Activated CD8-positive, alpha-beta memory T cell treated with anti-CD3 and anti-CD28 coated beads, Interleukin-2, amount 50 U/mL, for 4 hours (primary cell): ENCODE data around the gene TUBA4A.
"Not testable (repeated sequence)": the region's sequence is repeated elsewhere in the genome, so short reads cannot be mapped to it uniquely, and the experiment has no call there.

ENCODE experiments used
- DNase-seq: peaks from one replicate; pipeline ENCODE4 v3.0.0-alpha.2; 2020

The TUBA4A gene

DNA sequence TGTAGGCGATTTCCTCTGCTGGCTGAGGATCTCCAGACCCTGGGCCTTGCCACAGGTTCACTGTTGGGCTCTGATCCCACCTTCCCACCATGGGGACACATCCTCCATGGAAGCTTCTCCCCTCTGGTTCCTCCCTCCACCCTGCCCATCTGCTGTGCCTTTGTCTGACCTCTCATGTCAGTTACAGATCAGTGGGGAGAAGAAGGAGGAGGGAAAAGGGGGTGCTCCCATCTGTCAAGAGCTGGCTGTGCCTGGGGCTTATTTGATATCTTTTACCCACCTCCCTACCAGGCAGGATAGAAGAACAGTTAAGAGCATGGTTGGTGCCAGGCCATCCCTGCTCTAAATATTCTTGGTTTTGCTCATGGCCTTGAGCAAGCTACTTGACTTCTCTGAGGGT, 13.2 kb upstream of the TUBA4A start:
- no peak for DNase-seq

DNA sequence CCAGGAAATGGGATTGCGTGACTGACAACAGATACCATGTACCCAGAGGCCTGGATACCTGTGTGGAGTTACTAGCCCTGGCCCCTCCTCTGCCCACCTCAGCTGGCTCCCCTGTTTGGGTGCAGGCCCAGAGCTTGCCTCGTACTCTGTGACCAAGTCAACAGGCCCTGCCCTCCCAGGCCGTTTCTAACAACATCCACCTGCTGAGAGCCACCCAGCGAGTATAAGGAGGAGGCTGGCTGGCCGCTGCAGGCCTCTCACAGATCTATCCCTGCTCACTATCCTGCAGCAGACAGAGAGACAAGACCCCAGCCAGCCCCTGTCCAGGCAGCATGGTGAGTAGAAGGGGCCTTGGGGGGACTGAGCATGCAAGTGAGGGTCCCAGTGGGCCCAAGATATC, 12.5 kb upstream of the TUBA4A start:
- DNase-seq, result no peak

DNA sequence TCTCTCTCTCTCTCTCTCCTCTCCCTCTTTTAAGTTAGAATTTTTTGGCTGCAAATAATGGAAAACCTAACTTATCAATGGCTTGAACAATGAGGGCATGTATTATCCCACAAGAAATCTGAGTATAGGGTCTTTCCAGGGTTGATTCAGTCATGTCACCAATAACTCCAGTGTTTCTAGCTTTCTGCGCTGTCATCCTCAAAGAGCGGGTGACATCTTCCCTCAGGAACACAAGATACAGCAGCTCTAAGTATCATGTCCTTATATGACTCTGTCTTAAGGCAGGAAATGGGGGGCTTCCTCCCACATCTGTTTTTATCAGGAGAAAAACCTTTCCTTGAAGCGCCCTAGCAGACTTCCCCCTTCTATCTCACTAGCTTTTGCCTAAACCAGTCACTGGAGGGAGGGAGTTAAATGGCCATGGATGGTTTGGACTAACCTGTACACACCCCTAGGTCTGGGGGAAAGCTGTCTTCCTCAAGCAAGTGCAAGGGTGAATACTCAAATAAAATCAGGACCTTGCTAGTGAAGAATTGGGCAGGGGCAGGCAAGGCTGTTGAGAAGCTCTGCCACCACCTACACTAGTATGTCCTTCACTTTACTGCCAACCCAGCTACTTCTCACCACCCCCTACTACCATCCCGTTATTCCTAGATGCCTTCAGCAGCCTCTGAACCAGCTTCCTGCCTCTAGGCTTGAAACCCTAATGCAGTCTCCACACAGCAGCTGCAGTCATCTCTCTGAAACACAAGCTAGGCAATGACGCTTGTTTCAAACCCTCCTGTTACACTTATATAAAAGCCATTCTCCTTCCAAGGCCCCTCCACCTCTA, 7.5 kb upstream of the TUBA4A start:
- no peak for DNase-seq

DNA sequence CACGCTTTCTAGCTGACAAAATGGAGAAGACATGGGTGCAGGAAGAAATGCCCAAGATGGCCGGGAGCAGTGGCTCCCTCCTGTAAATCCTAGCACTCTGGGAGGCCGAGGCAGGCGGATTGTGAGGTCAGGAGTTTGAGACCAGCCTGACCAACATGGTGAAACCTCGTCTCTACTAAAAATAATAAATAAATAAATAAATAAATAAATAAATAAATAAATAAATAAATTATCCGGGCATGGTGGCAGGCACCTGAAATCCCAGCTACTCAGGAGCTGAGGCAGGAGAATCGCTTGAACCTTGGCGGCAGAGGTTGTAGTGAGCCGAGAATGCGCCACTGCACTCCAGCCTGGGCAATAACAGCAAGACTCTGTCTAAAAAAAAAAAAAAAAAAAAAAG, 5.2 kb upstream of the TUBA4A start:
- not testable (repeated sequence) for DNase-seq

DNA sequence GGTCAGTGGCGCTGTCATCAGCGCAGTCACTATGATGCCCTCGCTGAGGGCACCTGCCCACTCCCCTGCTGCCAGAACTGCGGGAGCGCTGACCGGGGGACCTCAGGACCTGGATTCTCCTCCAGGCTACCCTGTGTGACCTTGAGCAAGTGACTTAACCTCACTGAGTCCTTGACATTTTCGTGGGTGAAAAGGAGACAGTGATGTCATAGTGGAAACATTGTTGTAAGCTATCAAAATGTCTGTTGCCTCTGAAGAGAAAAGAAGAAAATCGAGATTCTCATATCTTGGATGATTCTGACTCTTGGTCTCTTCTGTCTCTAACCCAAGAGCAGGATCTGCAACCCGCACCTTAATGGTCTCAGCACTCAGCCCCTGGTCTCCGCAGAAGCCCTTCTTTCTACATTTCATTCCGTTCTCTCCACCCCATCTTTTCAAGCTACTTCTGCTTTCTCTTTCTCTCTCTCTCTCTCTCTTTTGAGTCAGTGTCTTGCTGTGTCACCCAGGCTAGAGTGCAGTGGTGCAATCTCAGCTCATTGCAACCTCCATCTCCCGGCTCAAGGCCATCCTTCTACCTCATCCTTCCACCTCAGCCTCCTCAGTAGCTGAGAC, 978 bp upstream of the TUBA4A start:
- peak; percentile 39 for DNase-seq

DNA sequence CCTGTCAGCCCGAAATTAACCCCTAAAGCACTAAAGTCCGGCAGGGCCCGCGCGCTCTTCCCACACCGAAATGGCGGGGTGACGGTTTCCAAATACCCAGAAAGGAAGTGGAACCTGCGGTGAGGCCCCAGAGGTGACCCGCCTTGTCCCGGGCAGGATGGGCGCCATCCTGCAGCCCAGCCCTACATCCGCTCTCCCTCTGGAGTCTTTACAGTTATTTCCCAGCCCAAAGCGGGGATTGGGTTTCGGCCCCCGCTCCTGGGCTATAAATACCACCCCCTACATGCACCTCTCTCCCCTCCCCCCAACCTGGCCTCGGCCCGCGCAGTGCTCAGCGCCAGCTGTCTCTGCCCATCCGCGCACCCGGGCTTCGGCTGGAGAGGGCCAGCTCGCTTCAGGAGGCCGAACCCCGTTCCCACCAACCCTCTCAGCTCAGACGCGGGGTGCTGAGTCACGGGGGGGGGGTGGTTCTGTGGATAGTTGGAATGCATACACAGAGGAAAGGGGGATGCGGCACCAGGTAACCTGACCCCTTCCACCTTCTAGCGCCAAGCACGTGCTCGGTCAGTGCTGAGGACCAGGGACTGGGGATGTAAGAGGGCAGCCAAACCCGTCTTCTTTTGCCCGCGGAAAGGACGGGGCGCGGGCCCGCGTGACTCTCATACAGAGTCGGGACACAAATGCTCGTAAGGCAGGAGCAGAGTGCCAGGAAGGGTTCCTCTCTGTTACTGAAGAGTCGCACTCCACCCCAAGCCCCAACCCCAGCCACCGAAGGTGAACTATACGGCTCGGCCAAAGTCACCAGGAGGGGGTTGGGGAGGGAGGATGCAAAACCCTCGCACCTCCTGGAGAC, 592 bp downstream of the TUBA4A start, which contains the start of gene TUBA4B:
TUBA4B (plus strand) TSS at position 344 of the 853 bp plus-strand sequence; CDS start at position 509, 165 bp downstream.
- DNase-seq, result peak; percentile 51

DNA sequence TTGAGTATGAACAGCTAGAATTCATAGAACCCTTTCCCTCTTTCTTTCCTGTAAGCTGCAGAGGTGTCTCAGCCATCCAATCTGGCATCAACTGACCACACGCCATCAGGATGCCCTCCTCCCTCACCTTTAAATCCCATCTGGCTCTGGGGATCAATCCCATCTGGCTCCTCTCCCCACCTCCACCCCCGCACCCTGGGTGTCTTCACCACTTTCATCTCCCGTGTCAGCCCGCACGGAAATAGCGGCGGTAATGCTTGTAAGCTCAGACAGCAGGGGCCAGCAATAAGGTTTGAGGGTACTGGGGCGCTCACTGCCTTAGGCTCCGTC, 1.2 kb downstream of the TUBA4A start:
- DNase-seq, result peak; percentile 44

DNA sequence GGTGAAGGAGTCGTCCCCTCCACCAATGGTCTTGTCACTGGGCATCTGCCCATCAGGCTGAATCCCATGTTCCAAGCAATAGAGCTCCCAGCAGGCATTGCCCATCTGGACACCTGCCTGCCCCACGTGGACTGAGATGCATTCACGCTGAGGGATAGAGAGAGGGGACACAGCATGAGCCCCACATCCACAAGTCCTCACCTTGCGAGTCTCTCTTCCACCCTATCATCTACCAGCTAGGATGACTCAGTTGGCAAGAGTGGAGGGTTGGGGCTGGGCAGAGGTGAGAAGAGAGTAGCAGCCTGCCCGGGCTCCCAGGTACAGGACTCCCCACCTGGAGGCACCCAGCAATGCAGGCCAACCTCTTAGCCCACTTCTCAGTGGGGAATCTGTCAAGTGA, 1.6 kb downstream of the TUBA4A start:
- DNase-seq, result peak; percentile 44

DNA sequence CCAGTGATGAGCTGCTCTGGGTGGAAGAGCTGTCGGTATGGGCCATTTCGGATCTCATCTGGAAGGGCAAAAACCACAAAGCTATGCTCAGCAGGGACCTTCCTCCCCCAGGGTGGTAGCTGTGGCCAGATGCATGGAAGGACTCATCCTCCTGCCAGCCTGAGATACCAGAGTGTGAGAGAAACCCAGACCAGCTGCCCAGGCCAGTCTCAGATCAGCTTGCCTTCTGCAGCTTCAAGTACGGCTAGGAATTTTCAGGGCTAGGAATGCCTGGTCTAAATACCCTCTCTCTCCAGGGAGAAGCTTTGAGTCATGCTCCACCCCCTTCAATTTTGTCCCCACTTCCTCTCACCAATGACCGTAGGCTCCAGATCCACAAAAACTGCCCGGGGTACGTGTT, 2.1 kb downstream of the TUBA4A start:
- DNase-seq, result no peak

DNA sequence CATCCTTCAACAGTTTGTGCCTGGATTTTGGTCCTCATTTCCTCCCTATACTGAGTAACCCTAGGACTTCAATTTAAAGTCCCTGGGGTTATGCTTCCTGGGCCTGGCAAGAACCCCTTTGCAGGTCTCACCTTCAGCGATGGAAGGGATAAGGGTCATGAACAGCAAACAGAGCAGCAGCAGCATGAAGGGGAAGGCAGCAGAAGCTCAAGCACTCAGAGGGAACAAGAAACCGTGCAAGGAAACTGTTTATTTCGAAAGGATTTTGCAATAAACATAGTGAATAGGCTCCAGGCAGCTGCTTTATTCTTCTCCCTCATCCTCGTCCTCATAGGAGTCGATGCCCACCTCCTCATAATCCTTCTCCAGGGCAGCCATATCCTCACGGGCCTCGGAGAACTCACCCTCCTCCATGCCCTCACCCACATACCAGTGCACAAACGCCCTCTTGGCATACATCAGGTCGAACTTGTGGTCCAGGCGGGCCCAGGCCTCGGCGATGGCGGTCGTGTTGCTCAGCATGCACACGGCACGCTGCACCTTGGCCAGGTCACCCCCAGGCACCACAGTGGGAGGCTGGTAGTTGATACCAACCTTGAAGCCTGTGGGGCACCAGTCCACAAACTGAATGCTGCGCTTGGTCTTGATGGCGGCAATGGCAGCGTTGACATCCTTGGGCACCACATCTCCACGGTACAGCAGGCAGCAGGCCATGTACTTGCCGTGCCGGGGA, 3.5 kb downstream of the TUBA4A start:
- DNase-seq, result no peak

DNA sequence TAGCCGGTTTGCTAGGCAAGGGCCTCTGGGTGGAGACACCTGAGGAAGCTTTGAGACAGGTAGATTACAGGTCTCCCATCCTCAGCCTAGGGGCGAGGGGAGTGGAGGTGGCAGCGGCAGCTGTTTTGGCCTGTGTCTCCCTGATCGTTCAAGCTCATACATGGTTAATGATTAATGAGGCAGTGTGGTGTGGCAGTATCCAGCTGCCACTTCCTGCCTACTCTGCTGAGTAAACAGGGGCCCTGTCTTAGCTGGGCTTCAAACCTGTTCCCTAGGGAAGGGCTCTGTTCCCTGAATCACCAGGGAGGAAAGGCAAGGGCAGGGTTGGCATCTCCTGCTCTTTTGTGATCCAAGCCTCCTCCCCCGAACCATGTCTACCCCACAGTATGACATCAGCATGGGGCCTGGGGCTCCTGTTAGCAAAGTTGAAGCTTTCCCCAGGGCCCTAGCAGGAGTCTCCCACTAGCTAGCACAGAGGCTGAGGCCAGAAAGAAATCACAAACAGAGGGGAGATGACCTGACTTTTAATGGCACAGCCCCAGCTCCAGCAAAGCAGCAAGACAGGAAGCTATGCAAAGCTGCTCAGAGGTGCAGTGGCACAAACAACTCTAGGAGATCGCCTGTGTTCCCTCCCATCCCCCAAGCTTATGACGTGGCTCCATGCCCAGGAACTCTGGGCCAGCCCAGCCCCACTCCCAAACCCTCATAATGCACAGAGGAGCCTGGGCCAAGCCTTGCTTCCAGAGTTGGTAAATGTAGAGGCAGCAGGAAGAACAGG, 4.3 kb downstream of the TUBA4A start:
- DNase-seq, result peak; percentile 46

DNA sequence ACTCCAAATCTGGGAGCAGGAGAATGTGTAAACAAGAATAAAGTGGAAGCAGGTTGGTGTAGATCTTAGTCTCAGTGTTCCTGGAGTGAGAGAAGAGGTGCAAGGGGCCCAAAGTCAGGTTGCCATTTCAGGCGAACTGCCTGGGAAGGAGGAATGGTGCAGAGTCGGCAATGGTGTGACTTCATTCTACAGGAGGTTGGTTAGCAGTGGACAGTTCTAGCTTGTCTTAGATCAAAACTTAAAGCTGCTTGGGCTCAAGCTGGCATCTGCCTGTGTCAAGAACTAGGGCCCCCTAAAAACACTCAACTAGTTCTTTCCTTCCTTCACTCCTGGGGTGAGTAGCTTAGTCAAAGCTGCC, 4.9 kb downstream of the TUBA4A start:
- no peak for DNase-seq

DNA sequence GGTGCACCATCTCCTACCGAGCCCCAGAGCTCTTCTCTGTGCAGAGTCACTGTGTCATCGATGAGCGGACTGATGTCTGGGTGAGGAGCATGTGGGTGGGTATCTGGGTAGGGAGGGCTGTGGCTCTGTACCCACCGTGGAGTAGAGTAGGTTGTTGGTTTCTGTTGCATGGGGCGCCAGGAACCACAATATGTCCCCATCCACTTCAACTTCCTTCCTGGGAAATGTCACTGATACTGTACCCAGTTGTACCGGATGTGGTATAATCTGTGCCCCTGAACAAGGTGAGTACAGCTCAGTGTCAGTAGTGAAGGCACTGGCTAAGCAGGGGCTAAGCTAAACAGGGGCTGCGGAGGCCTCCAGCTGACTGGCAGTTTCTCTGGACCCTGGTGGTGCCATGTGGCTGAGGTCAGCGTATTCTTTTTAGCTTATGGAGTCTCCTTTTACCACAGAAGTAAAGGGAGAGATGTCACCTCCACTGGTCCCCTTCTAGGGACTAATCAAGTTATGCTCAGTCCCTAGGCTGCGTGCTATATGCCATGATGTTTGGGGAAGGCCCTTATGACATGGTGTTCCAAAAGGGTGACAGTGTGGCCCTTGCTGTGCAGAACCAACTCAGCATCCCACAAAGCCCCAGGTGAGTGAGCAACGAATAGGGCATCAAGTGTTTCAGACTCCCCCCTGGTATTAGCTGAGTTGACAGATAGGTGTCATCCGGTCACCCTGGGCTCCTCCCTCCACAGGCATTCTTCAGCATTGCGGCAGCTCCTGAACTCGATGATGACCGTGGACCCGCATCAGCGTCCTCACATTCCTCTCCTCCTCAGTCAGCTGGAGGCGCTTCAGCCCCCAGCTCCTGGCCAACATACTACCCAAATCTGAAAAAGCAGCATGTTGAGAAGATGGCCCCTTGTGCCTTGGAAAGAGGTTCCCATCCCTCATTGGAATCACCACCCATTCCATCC, 5.8 kb downstream of the TUBA4A start:
- peak; percentile 72 for DNase-seq

DNA sequence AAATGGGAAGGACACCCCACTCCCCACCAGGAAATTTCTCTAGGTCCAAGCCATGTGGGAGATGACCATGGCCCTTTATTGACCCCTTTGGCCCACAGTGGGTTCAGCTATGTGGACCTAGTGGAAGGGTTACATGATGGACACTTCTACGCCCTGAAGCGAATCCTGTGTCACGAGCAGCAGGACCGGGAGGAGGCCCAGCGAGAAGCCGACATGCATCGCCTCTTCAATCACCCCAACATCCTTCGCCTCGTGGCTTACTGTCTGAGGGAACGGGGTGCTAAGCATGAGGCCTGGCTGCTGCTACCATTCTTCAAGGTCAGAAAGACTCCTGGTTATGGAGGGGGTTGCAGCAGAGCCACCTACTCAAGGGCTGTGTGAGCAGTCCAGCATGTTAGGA, 7.2 kb downstream of the TUBA4A start:
- DNase-seq, result no peak

DNA sequence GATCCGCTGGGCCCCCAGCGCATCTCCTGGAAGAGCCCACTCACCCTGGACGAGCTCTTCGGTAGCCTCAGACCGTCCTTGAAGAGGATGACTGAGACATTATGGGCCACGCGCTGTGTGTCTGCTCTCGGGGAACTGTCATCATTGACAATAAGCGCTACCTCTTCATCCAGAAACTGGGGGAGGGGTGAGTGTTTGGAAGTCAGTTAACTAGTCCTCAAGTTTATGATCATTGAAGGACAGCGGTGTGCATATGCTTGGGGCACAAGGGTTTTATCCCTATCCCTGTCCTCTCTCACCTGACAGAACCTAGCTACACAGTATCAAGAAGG, 7.9 kb downstream of the TUBA4A start:
- peak; percentile 21 for DNase-seq

DNA sequence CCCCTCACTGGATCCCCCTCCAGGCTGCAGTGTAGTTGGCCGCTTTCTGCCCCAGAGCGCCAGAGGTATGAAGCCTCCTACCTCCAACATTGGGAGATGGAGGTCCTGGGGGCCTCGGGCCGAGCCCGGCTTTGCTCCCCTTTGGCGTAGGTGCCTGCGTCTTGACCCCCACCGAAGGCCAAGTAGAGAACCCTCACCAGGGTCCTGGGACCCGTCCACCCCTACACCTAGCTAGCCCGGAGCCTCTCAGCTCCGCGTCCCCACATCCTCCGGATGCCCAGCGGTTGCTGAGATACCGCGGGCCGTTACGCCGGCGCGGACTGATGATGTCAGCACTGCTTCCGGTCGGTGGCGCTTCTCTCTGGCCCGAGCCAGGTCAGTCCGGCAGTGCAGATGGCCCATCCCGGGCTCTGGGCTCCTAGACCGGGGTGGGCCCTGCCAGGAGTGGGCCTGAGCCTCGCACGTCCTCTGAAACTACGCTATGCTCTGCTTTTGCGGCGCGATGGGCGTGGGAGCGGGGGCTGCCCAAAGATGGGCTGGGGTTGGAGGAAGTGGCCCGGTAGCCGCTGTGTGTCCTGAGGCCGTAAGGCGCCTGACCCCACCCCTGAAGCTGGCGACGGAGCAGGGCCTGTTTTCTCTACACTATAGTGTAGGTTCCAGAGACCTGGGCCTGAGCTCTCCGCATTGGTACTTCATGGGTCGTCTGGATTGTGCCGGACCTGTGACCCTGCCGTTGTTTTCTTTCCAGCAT, 8.4 kb downstream of the TUBA4A start, which contains the start of the genes GLB1L and STK16:
GLB1L (minus strand) TSS at position 297 of the 751 bp plus-strand sequence. CDS start 1,871 bp downstream, outside the sequence.
STK16 (plus strand) TSS at position 332 of the 751 bp plus-strand sequence. CDS start 521 bp downstream, outside the sequence.
- DNase-seq, result peak; percentile 86

DNA sequence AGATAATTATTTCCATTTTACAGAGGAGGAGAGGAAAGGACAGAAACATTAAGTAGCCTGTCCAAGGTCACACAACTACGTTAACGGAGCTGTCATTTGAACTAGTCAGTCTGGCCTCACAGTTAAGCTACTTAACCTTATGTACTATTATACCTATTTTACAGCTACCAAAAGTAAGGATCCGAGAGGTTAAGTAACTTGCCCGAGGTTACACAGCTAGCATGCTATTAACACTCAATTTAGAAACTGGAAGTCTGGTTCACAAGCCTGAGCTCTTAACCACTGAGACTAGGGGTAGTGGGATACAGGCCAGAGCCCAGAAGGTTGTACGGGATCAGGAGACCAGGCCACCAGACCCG, 8.9 kb downstream of the TUBA4A start:
- DNase-seq, result no peak

DNA sequence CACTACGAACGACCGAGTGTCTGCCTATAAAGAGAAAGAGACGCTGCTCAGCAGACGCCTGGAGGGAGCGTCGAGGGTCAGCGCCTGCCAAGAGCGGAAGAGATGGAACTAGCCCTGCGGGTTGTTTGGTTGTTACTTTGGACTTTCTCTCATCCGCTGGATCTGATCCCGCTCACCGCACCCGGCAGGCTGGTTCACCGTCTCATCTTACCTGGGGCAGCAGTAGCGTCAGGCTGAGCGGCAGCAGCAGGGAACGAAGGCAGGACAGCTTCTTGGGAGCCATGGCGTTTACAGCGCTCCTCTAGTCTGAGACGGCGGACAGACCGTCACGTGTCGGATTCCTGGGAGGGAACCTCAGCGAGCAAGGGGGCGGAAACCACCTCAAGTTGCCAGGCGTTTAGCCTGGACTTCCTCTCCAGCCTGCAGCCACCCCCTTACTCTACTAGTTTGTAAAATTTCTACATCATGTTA, 10.4 kb downstream of the TUBA4A start:
- DNase-seq, result no peak

DNA sequence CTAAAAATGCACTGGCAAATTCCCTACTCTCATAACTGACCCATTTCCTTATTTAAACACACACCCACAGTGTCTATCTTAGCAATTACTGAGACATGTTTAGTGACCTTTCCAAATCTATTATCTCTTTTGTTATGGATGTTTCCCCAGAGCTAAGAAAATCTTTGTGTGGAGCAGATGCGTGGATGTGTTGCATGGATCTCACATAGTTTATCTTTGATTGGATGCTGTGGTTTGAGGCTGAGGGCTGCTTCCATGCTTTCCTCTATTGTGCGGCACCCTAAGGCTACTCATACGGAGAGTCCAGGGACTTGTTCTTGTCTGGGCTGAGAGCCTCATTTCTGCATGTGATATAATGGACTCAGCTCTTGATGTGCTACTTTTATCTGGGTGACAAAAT, 19.4 kb downstream of the TUBA4A start:
- DNase-seq, result no peak

DNA sequence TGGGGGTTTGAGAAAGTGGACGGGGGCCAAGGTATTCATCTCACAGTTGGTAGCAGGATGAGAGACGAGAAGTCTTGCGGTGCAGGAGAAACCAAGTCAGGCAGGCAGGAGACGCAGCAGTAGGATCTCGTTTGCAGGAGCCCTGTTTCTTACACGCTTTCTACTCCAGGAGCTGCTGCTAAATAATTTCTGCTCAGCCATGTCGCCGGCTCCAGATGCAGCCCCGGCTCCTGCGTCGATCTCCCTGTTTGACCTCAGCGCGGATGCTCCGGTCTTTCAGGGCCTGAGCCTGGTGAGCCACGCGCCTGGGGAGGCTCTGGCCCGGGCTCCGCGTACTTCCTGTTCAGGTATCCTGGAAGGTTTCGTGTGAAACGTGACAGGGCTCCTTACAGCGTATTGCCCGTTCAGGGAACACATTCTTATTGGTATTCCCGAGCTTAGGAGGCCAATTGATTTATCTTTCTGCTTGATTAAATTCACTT, 23.6 kb downstream of the TUBA4A start:
- no peak for DNase-seq
